Esophagus squamous epithelium (tissue), 4 donors: ENCODE measurements around the gene PCCA.

Source experiments
- CTCF ChIP-seq, 6 experiments: fragments of 450-650 bp in 4 of 6; fragments of 200-600 bp in 2 of 6; sonication (generic) in 2 of 6; IDR thresholded peaks; one replicate each; pipeline ENCODE4 v1.5.1; 2016 to 2019; ENCODE audit warnings: antibody characterized with exemption in 6 of 6, mild to moderate bottlenecking in 4 of 6, moderate library complexity in 4 of 6
- POLR2A ChIP-seq, 4 donors: fragments of 450-650 bp; IDR thresholded peaks; one replicate each; pipeline ENCODE4 v1.6.1; 2017; ENCODE audit warnings: antibody characterized with exemption in 4 of 4, mild to moderate bottlenecking in 4 of 4, moderate library complexity in 3 of 4

- TF ChIP-seq CTCF (IDR thresholded peaks at IDR 0.05) (no peak), POLR2A (IDR thresholded peaks at IDR 0.05) (no peak)
These were observed 165.1 kb downstream of the PCCA start for GRCh38 chr13:100254002-100254401.
